ENCODE results near the gene ETV6. TPM values are rescaled to one million over a fixed set of nuclear protein-coding genes. Genes with fewer than 3 reads are reported as not detected.

Gene ETV6
- total RNA-seq, 6 donors from 2014 or later = 22.2 to 93.2 (median 37.5) TPM

GRCh38 chr12:11661491-11662089 is 12.1 kb downstream of the ETV6 start:
- ATAC-seq (ENCODE audit: low FRiP score in 2 of 2) (peak in 1 of 2 donors; percentile 43), DNase-seq (no peak)
- 67 to 86% methylated on average over 8 of the region's 8 CpGs for WGBS, 2 donors
- TF ChIP-seq POLR2AphosphoS5 (IDR thresholded peaks at IDR 0.05) (no peak), POLR2A (IDR thresholded peaks at IDR 0.05) (no peak), EP300 (IDR thresholded peaks at IDR 0.05) (no peak), CTCF (IDR thresholded peaks at IDR 0.05) (no peak)
- Histone ChIP-seq H3K4me3 (no peak overlapping the region), H3K36me3 (peaks cover 0 to 3% (median 0%) of the 10 kb centered on the region in 4 donors), H3K4me1 (peaks cover 40 to 61% (median 54%) of the 10 kb centered on the region in 4 donors), H3K27ac (no peak overlapping the region), H3K27me3 (no peaks in the 10 kb centered on the region), H3K9me3 (no peaks in the 10 kb centered on the region)

GRCh38 chr12:11662369-11662768 is 12.9 kb downstream of the ETV6 start:
- H3K4me1 ChIP-seq = peaks cover 44 to 61% (median 50%) of the 10 kb centered on the region in 4 donors
- H3K9me3 ChIP-seq = no peaks in the 10 kb centered on the region
- ATAC-seq (ENCODE audit: low FRiP score in 2 of 2) (no peak), DNase-seq (no peak)
- WGBS, 2 donors = 78 to 98% methylated on average over 3 of the region's 3 CpGs
- peaks cover 0 to 3% (median 0%) of the 10 kb centered on the region in 4 donors for H3K36me3 ChIP-seq
- TF ChIP-seq POLR2AphosphoS5 (IDR thresholded peaks at IDR 0.05) (no peak), EP300 (IDR thresholded peaks at IDR 0.05) (no peak), POLR2A (IDR thresholded peaks at IDR 0.05) (no peak), CTCF (IDR thresholded peaks at IDR 0.05) (no peak)
- H3K27ac ChIP-seq = no peak overlapping the region
- H3K4me3 ChIP-seq = no peak overlapping the region
- no peaks in the 10 kb centered on the region for H3K27me3 ChIP-seq

GRCh38 chr12:11663130-11663529 is 13.7 kb downstream of the ETV6 start:
- Histone ChIP-seq H3K27ac (no peak overlapping the region), H3K36me3 (peaks cover 0 to 3% (median 0%) of the 10 kb centered on the region in 4 donors), H3K27me3 (no peaks in the 10 kb centered on the region), H3K4me3 (no peak overlapping the region), H3K9me3 (no peaks in the 10 kb centered on the region), H3K4me1 (peaks cover 37 to 55% (median 48%) of the 10 kb centered on the region in 4 donors)
- DNase-seq (no peak), ATAC-seq (ENCODE audit: low FRiP score in 2 of 2) (no peak)
- TF ChIP-seq CTCF (IDR thresholded peaks at IDR 0.05) (no peak), POLR2AphosphoS5 (IDR thresholded peaks at IDR 0.05) (no peak), EP300 (IDR thresholded peaks at IDR 0.05) (no peak), POLR2A (IDR thresholded peaks at IDR 0.05) (no peak)
- WGBS, 2 donors = 78 to 88% methylated on average over 7 of the region's 7 CpGs

GRCh38 chr12:11664101-11664500 is 14.6 kb downstream of the ETV6 start:
- no peak for TF ChIP-seq CTCF (IDR thresholded peaks at IDR 0.05)
- TF ChIP-seq EP300 (IDR thresholded peaks at IDR 0.05) = no peak
- no peak for TF ChIP-seq POLR2A (IDR thresholded peaks at IDR 0.05)
- TF ChIP-seq POLR2AphosphoS5 (IDR thresholded peaks at IDR 0.05) = no peak
- ATAC-seq (ENCODE audit: low FRiP score in 2 of 2) (no peak), DNase-seq (no peak)
- H3K4me3 ChIP-seq = no peak overlapping the region
- no peaks in the 10 kb centered on the region for H3K27me3 ChIP-seq
- H3K9me3 ChIP-seq = no peaks in the 10 kb centered on the region
- peaks cover 36 to 56% (median 49%) of the 10 kb centered on the region in 4 donors for H3K4me1 ChIP-seq
- H3K27ac ChIP-seq = no peak overlapping the region
- H3K36me3 ChIP-seq = peaks cover 0 to 3% (median 0%) of the 10 kb centered on the region in 4 donors
- 86 to 91% methylated on average over 3 of the region's 3 CpGs for WGBS, 2 donors

Data from upper lobe of left lung (tissue), 6 donors.